ENCODE results near the gene MT1H.
"Not testable (repeated sequence)": the region's sequence is repeated elsewhere in the genome, so short reads cannot be mapped to it uniquely, and the experiment has no call there.

DNA sequence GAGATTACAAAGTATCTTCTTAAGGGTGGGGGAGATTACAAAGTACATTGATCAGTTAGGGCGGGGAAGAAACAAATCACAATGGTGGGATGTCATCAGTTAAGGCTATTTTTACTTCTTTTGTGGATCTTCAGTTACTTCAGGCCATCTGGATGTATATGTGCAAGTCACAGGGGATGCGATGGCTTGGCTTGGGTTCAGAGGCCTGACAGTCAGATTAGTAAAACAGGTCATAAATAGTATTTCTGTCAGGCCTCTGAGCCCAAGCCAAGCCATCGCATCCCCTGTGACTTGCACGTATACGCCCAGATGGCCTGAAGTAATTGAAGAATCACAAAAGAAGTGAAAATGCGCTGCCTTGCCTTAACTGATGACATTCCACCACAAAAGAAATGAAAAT, 5.0 kb downstream of the MT1H start:
- not testable (repeated sequence) for TF ChIP-seq CTCF (IDR thresholded peaks at IDR 0.05; ENCODE audit: low read length); EZH2 (IDR thresholded peaks at IDR 0.05; ENCODE audit: borderline replicate concordance, low read length)
